HG02571 (cell line): ENCODE results near the gene GNA14.
"Not testable (repeated sequence)": the region's sequence is repeated elsewhere in the genome, so short reads cannot be mapped to it uniquely, and the experiment has no call there.

Source experiments
- ATAC-seq: cut with Tn5 transposase; IDR thresholded peaks from one replicate; pipeline ENCODE4 v1.9.1; 2021; ENCODE audit warnings: mild to moderate bottlenecking, moderate library complexity; ENCODE audit not compliant: unreplicated experiment

Gene GNA14

GRCh38 chr9:77592476-77592875, 55.6 kb downstream of the GNA14 start:
- no peak for ATAC-seq

- no peak for ATAC-seq
These were observed 58.9 kb downstream of the GNA14 start for GRCh38 chr9:77589046-77589795.

GRCh38 chr9:77588271-77588937, 59.7 kb downstream of the GNA14 start:
- no peak for ATAC-seq

- no peak for ATAC-seq
These were observed 60.3 kb downstream of the GNA14 start for GRCh38 chr9:77587851-77588250.

GRCh38 chr9:77587042-77587441, 61.1 kb downstream of the GNA14 start:
- ATAC-seq = no peak

- no peak for ATAC-seq
These were observed 61.5 kb downstream of the GNA14 start for GRCh38 chr9:77586591-77586990.

GRCh38 chr9:77585335-77585786, 62.8 kb downstream of the GNA14 start:
- ATAC-seq = no peak

- not testable (repeated sequence) for ATAC-seq
These were observed 63.2 kb downstream of the GNA14 start for GRCh38 chr9:77584927-77585326.

GRCh38 chr9:77582961-77583576, 65.1 kb downstream of the GNA14 start:
- no peak for ATAC-seq

- ATAC-seq = no peak
These were observed 65.6 kb downstream of the GNA14 start for GRCh38 chr9:77582525-77582924.

GRCh38 chr9:77575785-77576184, 72.3 kb downstream of the GNA14 start:
- ATAC-seq = no peak

GRCh38 chr9:77569335-77569734, 78.8 kb downstream of the GNA14 start:
- no peak for ATAC-seq

GRCh38 chr9:77563174-77563573, 84.9 kb downstream of the GNA14 start:
- ATAC-seq = no peak

GRCh38 chr9:77562019-77562748, 85.9 kb downstream of the GNA14 start:
- ATAC-seq = no peak

GRCh38 chr9:77561331-77562018, 86.6 kb downstream of the GNA14 start:
- no peak for ATAC-seq

GRCh38 chr9:77556396-77556795, 91.7 kb downstream of the GNA14 start:
- ATAC-seq = no peak

GRCh38 chr9:77554586-77555105, 93.5 kb downstream of the GNA14 start:
- no peak for ATAC-seq

- ATAC-seq = no peak
These were observed 100.9 kb downstream of the GNA14 start for GRCh38 chr9:77547106-77547730.

GRCh38 chr9:77546376-77546950, 101.7 kb downstream of the GNA14 start:
- ATAC-seq = no peak

GRCh38 chr9:77544546-77544945, 103.6 kb downstream of the GNA14 start:
- no peak for ATAC-seq
